ENCODE results near the gene ETFA. TPM values are rescaled to one million over a fixed set of nuclear protein-coding genes. Genes with fewer than 3 reads are reported as not detected.

Gene ETFA
- total RNA-seq, 4 donors from 2014 or later, result 90.9 to 233 (median 99.9) TPM

GRCh38 chr15:76340803-76341365 is 29.6 kb upstream of the ETFA start:
- peaks cover 0 to 43% of the 10 kb centered on the region in 2 donors for H3K4me1 ChIP-seq
- DNase-seq, result no peak
- H3K27ac ChIP-seq, result no peak overlapping the region
- H3K4me3 ChIP-seq, result no peak overlapping the region
- H3K36me3 ChIP-seq, result no peaks in the 10 kb centered on the region
- H3K27me3 ChIP-seq, result peaks cover 81 to 86% of the 10 kb centered on the region in 2 donors
- no peaks in the 10 kb centered on the region for H3K9me3 ChIP-seq
- TF ChIP-seq CTCF (IDR thresholded peaks at IDR 0.05) (no peak), POLR2A (IDR thresholded peaks at IDR 0.05) (no peak)
- intact Hi-C loops (cut with DNase I; ENCODE audit: low total_unique reads), result no loop called here

GRCh38 chr15:76340198-76340802 is 29.0 kb upstream of the ETFA start:
- no peak for DNase-seq
- no peak for TF ChIP-seq CTCF (IDR thresholded peaks at IDR 0.05)
- TF ChIP-seq POLR2A (IDR thresholded peaks at IDR 0.05), result no peak
- no peaks in the 10 kb centered on the region for H3K36me3 ChIP-seq
- peak overlapping the region in 1 of 2 donors; percentile 19 for H3K4me3 ChIP-seq
- peaks cover 77 to 86% of the 10 kb centered on the region in 2 donors for H3K27me3 ChIP-seq
- intact Hi-C loops (cut with DNase I; ENCODE audit: low total_unique reads), result no loop called here
- no peak overlapping the region for H3K27ac ChIP-seq
- H3K4me1 ChIP-seq, result peaks cover 0 to 43% of the 10 kb centered on the region in 2 donors
- H3K9me3 ChIP-seq, result no peaks in the 10 kb centered on the region

- H3K36me3 ChIP-seq, result no peaks in the 10 kb centered on the region
- no peaks in the 10 kb centered on the region for H3K9me3 ChIP-seq
- no peak for DNase-seq
- H3K4me1 ChIP-seq, result peaks cover 0 to 43% of the 10 kb centered on the region in 2 donors
- peak overlapping the region in 1 of 2 donors; percentile 19 for H3K4me3 ChIP-seq
- intact Hi-C loops (cut with DNase I; ENCODE audit: low total_unique reads), result no loop called here
- H3K27me3 ChIP-seq, result peaks cover 76 to 86% of the 10 kb centered on the region in 2 donors
- TF ChIP-seq POLR2A (IDR thresholded peaks at IDR 0.05), result no peak
- H3K27ac ChIP-seq, result no peak overlapping the region
These were observed 28.3 kb upstream of the ETFA start for GRCh38 chr15:76339305-76340197.

GRCh38 chr15:76338486-76339304 is 27.4 kb upstream of the ETFA start:
- DNase-seq, result no peak
- H3K9me3 ChIP-seq, result no peaks in the 10 kb centered on the region
- H3K27ac ChIP-seq, result no peak overlapping the region
- no peak for TF ChIP-seq CTCF (IDR thresholded peaks at IDR 0.05)
- TF ChIP-seq POLR2A (IDR thresholded peaks at IDR 0.05), result no peak
- H3K27me3 ChIP-seq, result peaks cover 73 to 84% of the 10 kb centered on the region in 2 donors
- no peak overlapping the region for H3K4me3 ChIP-seq
- intact Hi-C loops (cut with DNase I; ENCODE audit: low total_unique reads), result no loop called here
- peaks cover 0 to 43% of the 10 kb centered on the region in 2 donors for H3K4me1 ChIP-seq
- no peaks in the 10 kb centered on the region for H3K36me3 ChIP-seq

Data from uterus (tissue), 4 donors.